B cell (primary cell): ENCODE data around the gene PTPRQ. TPM values are rescaled to one million over a fixed set of nuclear protein-coding genes. Genes with fewer than 3 reads are reported as not detected.

Experiments
- ATAC-seq: fragments of 200-7000 bp; cut with Tn5 transposase; one replicate; pipeline ENCODE4 v1.10.0; 2021; ENCODE audit warnings: low read depth, mild to moderate bottlenecking, moderate number of reproducible peaks, moderate library complexity
- CTCF ChIA-PET: fragments of 350-600 bp; sonication (Branson Sonifier 250); formaldehyde crosslinking; loops from one replicate; lab custom pipeline; 2021; ENCODE audit warnings: antibody characterized with exemption, inconsistent platforms; lab: Charles Lee
- POLR2A ChIA-PET: fragments of 350-600 bp; sonication (Branson Sonifier 250); formaldehyde crosslinking; loops from one replicate; lab custom pipeline; 2021; ENCODE audit warnings: antibody characterized with exemption; lab: Charles Lee
- DNase-seq: peaks from one replicate; pipeline ENCODE4 v3.0.0; 2013
- H2AFZ ChIP-seq: 2 replicates; pipeline ENCODE4 v1.6.1; 2012; ENCODE audit warnings: mild to moderate bottlenecking, low read depth, low read length; ENCODE audit not compliant: insufficient read depth, poor library complexity, severe bottlenecking
- H3K27ac ChIP-seq, 2 donors: 1 replicate in 1 of 2; 2 replicates in 1 of 2; pipeline ENCODE4 v1.5.1; 2012 to 2013; ENCODE audit warnings: low read length in 2 of 2, mild to moderate bottlenecking in 2 of 2, moderate library complexity in 1 of 2
- H3K27me3 ChIP-seq, 4 experiments: fragments of 200-600 bp in 1 of 4; sonication (generic) in 1 of 4; replicated peaks in 1 of 4; 1 replicate in 2 of 4; 2 replicates in 2 of 4; pipeline versions ENCODE4 v1.6.1 to v1.7.0; 2013 to 2016; ENCODE audit warnings: low read length in 3 of 4, mild to moderate bottlenecking in 2 of 4, mixed read lengths in 1 of 4, moderate library complexity in 1 of 4; ENCODE audit not compliant: insufficient read depth in 4 of 4, control insufficient read depth in 3 of 4; ENCODE audit errors: control extremely low read depth in 1 of 4
- H3K36me3 ChIP-seq, 2 experiments: replicated peaks in 1 of 2; 1 replicate in 1 of 2; 2 replicates in 1 of 2; pipeline versions ENCODE4 v1.6.1 to v1.7.1; 2013; ENCODE audit warnings: low read length in 1 of 2; ENCODE audit not compliant: insufficient read depth in 2 of 2, control insufficient read depth in 1 of 2; ENCODE audit errors: control extremely low read depth in 1 of 2, extremely low read depth in 1 of 2
- H3K4me1 ChIP-seq, 2 donors: fragments of 200-600 bp in 1 of 2; sonication (generic) in 1 of 2; 1 replicate in 1 of 2; 2 replicates in 1 of 2; pipeline versions ENCODE4 v1.5.1 to v1.6.1; 2013 to 2017; ENCODE audit warnings: low read length in 2 of 2; ENCODE audit not compliant: control insufficient read depth in 2 of 2, insufficient read depth in 2 of 2
- H3K4me2 ChIP-seq: replicated peaks from 2 replicates; pipeline ENCODE3; 2012; ENCODE audit warnings: mild to moderate bottlenecking, low read depth, low read length; ENCODE audit not compliant: poor library complexity, severe bottlenecking
- H3K4me3 ChIP-seq, 5 experiments: fragments of 200-600 bp in 1 of 5; sonication (generic) in 1 of 5; 1 replicate in 3 of 5; 2 replicates in 2 of 5; pipeline versions ENCODE4 v1.5.1 to v1.7.0; 2011 to 2016; ENCODE audit warnings: low read length in 4 of 5, mild to moderate bottlenecking in 4 of 5, low read depth in 2 of 5, control low read depth in 1 of 5, moderate library complexity in 1 of 5; ENCODE audit not compliant: insufficient read depth in 1 of 5; ENCODE audit errors: control extremely low read depth in 1 of 5, extremely low read depth in 1 of 5
- H3K79me2 ChIP-seq: fragments of 200-600 bp; sonication (generic); one replicate; pipeline ENCODE4 v1.6.0; 2016; ENCODE audit warnings: low read length; ENCODE audit not compliant: control insufficient read depth, insufficient read depth
- H3K9ac ChIP-seq: fragments of 200-600 bp; sonication (generic); 2 replicates; pipeline ENCODE4 v1.6.1; 2017; ENCODE audit warnings: mild to moderate bottlenecking, low read length, moderate library complexity
- H3K9me3 ChIP-seq, 3 donors: one replicate each; pipeline versions ENCODE4 v1.6.1 to v1.7.1; 2013; ENCODE audit warnings: low read length in 2 of 3; ENCODE audit not compliant: control insufficient read depth in 2 of 3, insufficient read depth in 1 of 3; ENCODE audit errors: control extremely low read depth in 1 of 3
- H4K20me1 ChIP-seq: 2 replicates; pipeline ENCODE4 v1.6.0; 2012; ENCODE audit warnings: mild to moderate bottlenecking, low read length; ENCODE audit not compliant: insufficient read depth, control insufficient read depth, poor library complexity, severe bottlenecking
- H3K27ac Mint-ChIP-seq: one replicate; pipeline ENCODE4 v1.8.0; 2021; ENCODE audit warnings: mixed read lengths
- H3K27me3 Mint-ChIP-seq: one replicate; pipeline ENCODE4 v1.8.0; 2021; ENCODE audit warnings: mixed read lengths
- H3K4me1 Mint-ChIP-seq: one replicate; pipeline ENCODE4 v1.8.0; 2021; ENCODE audit warnings: mixed read lengths
- H3K4me3 Mint-ChIP-seq: one replicate; pipeline ENCODE4 v1.8.0; 2021; ENCODE audit warnings: mixed read lengths
- H3K9me3 Mint-ChIP-seq: one replicate; pipeline ENCODE4 v1.8.0; 2022; ENCODE audit warnings: mixed read lengths; ENCODE audit not compliant: insufficient read depth
- EZH2 ChIP-seq: IDR thresholded peaks from 2 replicates; pipeline ENCODE4 v1.6.1; 2012; ENCODE audit warnings: borderline replicate concordance, low read depth, mild to moderate bottlenecking, moderate library complexity, low read length; ENCODE audit not compliant: insufficient read depth, poor library complexity, severe bottlenecking
- WGBS: methylation state at CpG from one replicate; pipeline ENCODE4 v1.1.5; 2013; ENCODE audit warnings: missing lambda C conversion rate; ENCODE audit not compliant: insufficient coverage; 5-methylcytosine and 5-hydroxymethylcytosine counted together
- intact Hi-C: fragments of 100-400 bp; cut with micrococcal nuclease; formaldehyde crosslinking; loops from one replicate; pipeline ENCODE4 v1.10.0; 2022
- polyA plus RNA-seq: library from polyadenylated mRNA; depleted of rRNA; stranded (reverse); fragments of >200 nt; gene quantifications from 2 replicates; pipeline ENCODE4 v1.2.3, GENCODE V29; 2012
- total RNA-seq, 2 donors: library from RNA; stranded (reverse); fragments of 120-200 nt in 1 of 2; gene quantifications; 1 replicate in 1 of 2; 2 replicates in 1 of 2; pipeline versions ENCODE4 v1.2.3 to v1.2.4, GENCODE V29; 2013 to 2022
- TF ChIP-seq, protein P1 (sequence below): fragments of 200-600 bp; IDR thresholded peaks from one replicate; pipeline ENCODE4 v1.8.0; 2022; ENCODE audit warnings: antibody characterized with exemption, mild to moderate bottlenecking

PTPRQ gene
- total and polyA plus RNA-seq, 2 donors (not counting 1 experiment from before 2014, with no cell fraction given): not detected

DNA sequence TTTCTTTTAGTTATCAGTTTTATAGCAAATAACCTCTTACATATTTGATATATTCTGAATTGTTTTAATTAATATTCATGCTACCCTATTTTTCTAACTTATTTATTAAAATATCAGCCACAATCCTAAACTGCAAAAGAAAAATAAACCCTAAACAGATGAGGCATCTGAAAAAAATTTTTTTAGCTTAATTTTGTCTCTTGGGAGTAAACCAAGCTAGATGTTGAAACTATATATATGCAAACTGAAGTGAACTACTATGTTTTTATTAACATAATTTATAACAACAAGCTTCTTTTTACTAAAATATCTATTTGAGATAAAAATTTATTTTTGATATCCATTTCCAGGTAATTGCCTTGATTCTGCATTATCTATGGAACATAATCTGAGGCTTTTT is 87.6 kb downstream of the PTPRQ start:
- Histone ChIP-seq H3K36me3 (no peaks in the 10 kb centered on the region), H3K27me3 (no peaks in the 10 kb centered on the region), H3K9ac (no peak overlapping the region), H3K4me2 (no peak overlapping the region), H3K4me1 (no peaks in the 10 kb centered on the region), H3K9me3 (no peaks in the 10 kb centered on the region), H3K4me3 (no peak overlapping the region), H4K20me1 (no peaks in the 10 kb centered on the region), H3K27ac (no peak overlapping the region), H2AFZ (no peak overlapping the region), H3K79me2 (no peaks in the 10 kb centered on the region)
- TF ChIP-seq EZH2: no peak
- TF ChIP-seq, protein P1, sequence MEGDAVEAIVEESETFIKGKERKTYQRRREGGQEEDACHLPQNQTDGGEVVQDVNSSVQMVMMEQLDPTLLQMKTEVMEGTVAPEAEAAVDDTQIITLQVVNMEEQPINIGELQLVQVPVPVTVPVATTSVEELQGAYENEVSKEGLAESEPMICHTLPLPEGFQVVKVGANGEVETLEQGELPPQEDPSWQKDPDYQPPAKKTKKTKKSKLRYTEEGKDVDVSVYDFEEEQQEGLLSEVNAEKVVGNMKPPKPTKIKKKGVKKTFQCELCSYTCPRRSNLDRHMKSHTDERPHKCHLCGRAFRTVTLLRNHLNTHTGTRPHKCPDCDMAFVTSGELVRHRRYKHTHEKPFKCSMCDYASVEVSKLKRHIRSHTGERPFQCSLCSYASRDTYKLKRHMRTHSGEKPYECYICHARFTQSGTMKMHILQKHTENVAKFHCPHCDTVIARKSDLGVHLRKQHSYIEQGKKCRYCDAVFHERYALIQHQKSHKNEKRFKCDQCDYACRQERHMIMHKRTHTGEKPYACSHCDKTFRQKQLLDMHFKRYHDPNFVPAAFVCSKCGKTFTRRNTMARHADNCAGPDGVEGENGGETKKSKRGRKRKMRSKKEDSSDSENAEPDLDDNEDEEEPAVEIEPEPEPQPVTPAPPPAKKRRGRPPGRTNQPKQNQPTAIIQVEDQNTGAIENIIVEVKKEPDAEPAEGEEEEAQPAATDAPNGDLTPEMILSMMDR: no peak
- H3K27ac Mint-ChIP-seq: no peak overlapping the region
- no peak overlapping the region for H3K4me3 Mint-ChIP-seq
- no peaks in the 10 kb centered on the region for H3K9me3 Mint-ChIP-seq
- H3K4me1 Mint-ChIP-seq: no peaks in the 10 kb centered on the region
- ChIA-PET CTCF (no interaction called here), POLR2A (no interaction called here)
- ATAC-seq (no peak), DNase-seq (no peak)
- no peaks in the 10 kb centered on the region for H3K27me3 Mint-ChIP-seq
- intact Hi-C loops: no loop called here

DNA sequence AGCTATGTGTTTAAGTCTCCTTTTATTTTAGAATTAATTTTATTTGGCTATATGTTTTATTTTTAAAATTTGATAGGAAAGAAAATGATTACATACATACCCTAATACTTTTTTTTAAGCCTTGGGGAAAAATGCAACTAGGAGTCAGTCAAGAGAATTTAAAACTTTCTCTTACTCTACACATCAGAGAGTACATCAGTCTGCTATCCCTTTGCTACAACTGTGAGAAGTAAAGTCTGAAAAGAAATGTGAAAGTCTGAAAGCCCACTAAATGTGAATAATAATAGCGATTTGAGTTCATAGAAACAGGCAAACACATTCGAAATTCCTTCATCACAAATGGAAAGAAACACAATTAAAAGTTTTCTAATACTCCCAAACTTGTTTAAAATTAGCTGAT is 95.0 kb downstream of the PTPRQ start:
- Mint-ChIP-seq H3K27ac (no peak overlapping the region), H3K9me3 (no peaks in the 10 kb centered on the region), H3K4me1 (no peaks in the 10 kb centered on the region), H3K4me3 (no peak overlapping the region), H3K27me3 (no peaks in the 10 kb centered on the region)
- H3K27ac ChIP-seq: no peak overlapping the region
- no peak for ATAC-seq
- POLR2A ChIA-PET: no interaction called here
- H3K79me2 ChIP-seq: no peaks in the 10 kb centered on the region
- no peaks in the 10 kb centered on the region for H4K20me1 ChIP-seq
- H3K27me3 ChIP-seq: no peaks in the 10 kb centered on the region
- intact Hi-C loops: no loop called here
- CTCF ChIA-PET: no interaction called here
- H3K9me3 ChIP-seq: no peaks in the 10 kb centered on the region
- no peak overlapping the region for H2AFZ ChIP-seq
- no peak overlapping the region for H3K4me2 ChIP-seq
- no peaks in the 10 kb centered on the region for H3K36me3 ChIP-seq
- H3K4me3 ChIP-seq: no peak overlapping the region
- DNase-seq: no peak
- H3K9ac ChIP-seq: no peak overlapping the region
- H3K4me1 ChIP-seq: no peaks in the 10 kb centered on the region
- no peak for TF ChIP-seq EZH2
- TF ChIP-seq, protein P1: no peak
- WGBS: no CpG with 5 or more reads among the region's 2 CpGs
